ENCODE measurements around the gene SRGAP3.
A peak's percentile ranks its signal among the peaks of the same experiment; 100 is the strongest.

Gene SRGAP3

DNA sequence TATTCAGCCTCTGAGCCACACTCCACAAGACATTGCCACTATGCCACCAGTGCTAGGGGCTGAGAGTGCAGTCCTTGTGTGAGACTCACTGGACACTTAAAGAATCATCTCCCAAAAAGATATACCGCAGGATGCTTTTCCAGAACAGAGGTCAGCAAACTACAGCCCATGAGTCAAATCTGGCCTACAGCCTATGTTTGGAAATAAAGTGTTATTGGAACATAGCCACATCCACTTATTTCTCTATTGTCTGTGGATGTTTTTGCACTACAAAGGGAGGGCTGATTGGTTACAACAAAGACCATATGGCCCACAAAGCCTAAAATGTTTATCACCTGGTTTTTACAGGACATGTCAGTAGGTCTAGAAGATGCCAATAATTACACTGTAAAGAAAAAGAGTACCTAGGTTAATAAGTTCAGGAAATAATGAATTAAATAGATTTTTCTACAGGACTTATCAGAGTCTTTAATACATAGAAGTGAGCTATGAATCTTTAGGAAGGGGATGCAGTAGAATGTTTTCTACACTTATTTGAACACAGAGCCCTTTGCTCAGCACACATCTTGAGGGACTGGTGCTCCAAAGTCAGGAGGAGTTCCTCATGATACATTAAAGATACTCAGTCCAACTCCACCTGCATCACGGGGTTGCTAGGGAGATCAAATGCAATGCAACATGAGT is 26.3 kb downstream of the SRGAP3 start:
- TF ChIP-seq TAF1 (IDR thresholded peaks at IDR 0.05; ENCODE audit: borderline replicate concordance, low read depth, low read length) (no peak), POLR2AphosphoS5 (IDR thresholded peaks at IDR 0.05; ENCODE audit: low read depth, low read length) (no peak), POLR2A (IDR thresholded peaks at IDR 0.05; ENCODE audit: low read depth, low read length) (no peak)
- DNase-seq (ENCODE audit: insufficient read length) (no peak), FAIRE-seq (no peak)

DNA sequence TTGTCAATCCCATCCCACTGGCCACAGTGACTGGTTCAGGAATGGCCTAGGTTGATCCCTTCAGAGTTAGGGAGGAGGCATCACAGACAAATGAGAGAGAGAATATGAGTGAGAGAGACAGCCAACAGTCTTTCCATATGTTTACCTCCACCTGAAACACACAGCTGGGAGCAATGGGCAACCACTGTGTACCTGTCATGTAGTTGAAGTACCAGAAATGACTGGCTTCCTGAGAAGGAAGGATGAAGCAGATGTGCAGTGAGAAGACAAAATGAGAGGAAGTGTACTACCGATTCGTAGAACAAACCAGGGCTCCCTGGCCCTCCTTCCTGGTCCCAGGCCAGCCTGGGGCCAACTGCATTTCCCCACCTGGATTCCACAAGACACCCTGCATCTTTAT is 27.4 kb downstream of the SRGAP3 start:
- peak; percentile 66 for FAIRE-seq
- TF ChIP-seq POLR2A (IDR thresholded peaks at IDR 0.05; ENCODE audit: low read depth, low read length) (no peak), TAF1 (IDR thresholded peaks at IDR 0.05; ENCODE audit: borderline replicate concordance, low read depth, low read length) (no peak), POLR2AphosphoS5 (IDR thresholded peaks at IDR 0.05; ENCODE audit: low read depth, low read length) (no peak)
- DNase-seq (ENCODE audit: insufficient read length): no peak

DNA sequence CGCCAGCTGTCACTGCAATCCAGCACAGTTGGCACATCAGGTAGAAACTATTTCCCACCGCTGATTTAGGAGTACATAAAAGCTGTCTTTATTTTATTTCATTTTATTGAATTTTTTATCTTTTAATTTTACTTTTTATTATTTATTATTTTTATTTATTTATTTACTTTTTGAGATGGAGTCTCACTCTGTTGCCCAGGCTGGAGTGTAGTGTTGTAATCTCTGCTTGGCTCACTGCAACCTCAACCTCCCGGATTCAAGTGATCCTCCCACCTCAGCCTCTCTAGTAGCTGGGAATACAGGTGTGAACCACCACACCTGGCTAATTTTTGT is 31.0 kb downstream of the SRGAP3 start:
- TF ChIP-seq POLR2A (IDR thresholded peaks at IDR 0.05; ENCODE audit: low read depth, low read length) (no peak), TAF1 (IDR thresholded peaks at IDR 0.05; ENCODE audit: borderline replicate concordance, low read depth, low read length) (no peak), POLR2AphosphoS5 (IDR thresholded peaks at IDR 0.05; ENCODE audit: low read depth, low read length) (no peak)
- DNase-seq (ENCODE audit: insufficient read length) (no peak), FAIRE-seq (no peak)

DNA sequence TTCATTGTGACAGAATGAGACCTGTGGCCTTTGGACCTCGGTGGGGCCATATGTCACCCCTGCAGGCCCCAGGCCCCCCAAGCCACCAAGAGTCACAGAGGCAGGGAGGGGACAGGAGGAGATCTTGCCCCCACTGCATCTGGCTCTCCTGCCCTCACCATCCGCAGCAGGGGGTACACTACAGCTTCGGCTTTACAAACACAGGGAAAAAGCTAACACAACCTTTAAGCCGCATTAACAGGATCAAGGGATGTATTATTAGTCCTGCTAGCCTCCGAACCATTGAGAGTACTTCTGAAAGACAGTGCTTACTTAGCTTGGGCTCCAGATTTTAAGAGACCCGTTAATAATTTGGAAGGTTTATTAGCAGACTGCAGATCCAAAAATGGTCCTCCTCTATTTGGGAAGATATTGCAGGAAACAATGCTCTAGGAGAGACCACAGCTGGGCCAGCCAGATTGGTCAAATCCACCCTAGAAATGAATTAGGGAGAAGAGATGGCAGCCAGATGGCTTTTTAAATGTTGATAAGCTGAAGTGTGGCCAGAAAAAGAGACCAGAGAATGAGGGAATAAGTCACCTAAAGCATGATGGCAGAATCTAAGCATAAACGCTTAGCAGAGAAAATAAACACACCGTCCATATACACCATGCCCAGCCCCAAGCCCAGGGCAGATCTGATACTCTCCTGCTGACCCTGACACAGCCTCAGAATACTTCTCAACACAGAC is 31.5 kb downstream of the SRGAP3 start:
- FAIRE-seq (no peak), DNase-seq (ENCODE audit: insufficient read length) (no peak)
- TF ChIP-seq POLR2AphosphoS5 (IDR thresholded peaks at IDR 0.05; ENCODE audit: low read depth, low read length) (no peak), TAF1 (IDR thresholded peaks at IDR 0.05; ENCODE audit: borderline replicate concordance, low read depth, low read length) (no peak), POLR2A (IDR thresholded peaks at IDR 0.05; ENCODE audit: low read depth, low read length) (no peak)

DNA sequence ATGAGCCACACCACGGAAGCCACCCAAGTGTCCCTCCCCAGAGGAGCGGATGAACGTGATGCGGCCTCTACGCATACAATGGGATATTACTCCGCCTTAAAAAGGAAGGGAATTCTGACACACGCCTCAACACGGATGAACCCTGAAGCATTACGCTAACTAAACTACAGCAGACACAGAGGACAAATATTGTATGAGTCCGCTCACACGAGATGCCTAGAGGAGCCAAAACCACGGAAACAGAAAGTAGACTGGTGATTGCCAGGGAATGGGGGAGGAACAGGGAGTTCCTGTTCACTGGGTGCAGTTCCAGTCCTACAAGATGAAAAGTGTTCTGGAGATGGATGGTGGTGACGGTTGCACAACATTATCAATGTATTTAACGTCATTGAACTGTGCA is 32.7 kb downstream of the SRGAP3 start:
- TF ChIP-seq POLR2AphosphoS5 (IDR thresholded peaks at IDR 0.05; ENCODE audit: low read depth, low read length) (no peak), TAF1 (IDR thresholded peaks at IDR 0.05; ENCODE audit: borderline replicate concordance, low read depth, low read length) (no peak), POLR2A (IDR thresholded peaks at IDR 0.05; ENCODE audit: low read depth, low read length) (no peak)
- FAIRE-seq: no peak
- DNase-seq (ENCODE audit: insufficient read length): no peak

DNA sequence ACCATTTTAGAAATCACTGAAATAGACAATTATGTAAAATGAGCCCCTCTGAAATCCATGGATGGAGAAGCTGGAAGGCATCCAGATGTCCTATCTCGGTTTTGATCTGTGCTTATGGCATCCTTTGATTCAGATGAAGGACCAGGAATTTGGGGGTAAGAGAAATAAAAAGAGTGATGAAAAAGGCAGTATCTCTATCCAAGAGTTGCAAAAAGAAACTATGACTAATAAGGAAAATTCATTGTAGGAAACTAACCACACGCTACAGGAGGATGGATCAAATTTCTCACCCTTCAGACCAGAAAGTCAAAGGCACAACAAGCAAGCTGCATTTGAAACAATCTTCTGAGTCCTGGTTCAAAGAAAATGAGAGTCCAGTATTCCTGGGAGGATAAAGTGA is 34.8 kb downstream of the SRGAP3 start:
- no peak for DNase-seq (ENCODE audit: insufficient read length)
- TF ChIP-seq TAF1 (IDR thresholded peaks at IDR 0.05; ENCODE audit: borderline replicate concordance, low read depth, low read length): no peak
- no peak for TF ChIP-seq POLR2AphosphoS5 (IDR thresholded peaks at IDR 0.05; ENCODE audit: low read depth, low read length)
- no peak for TF ChIP-seq POLR2A (IDR thresholded peaks at IDR 0.05; ENCODE audit: low read depth, low read length)
- FAIRE-seq: no peak

DNA sequence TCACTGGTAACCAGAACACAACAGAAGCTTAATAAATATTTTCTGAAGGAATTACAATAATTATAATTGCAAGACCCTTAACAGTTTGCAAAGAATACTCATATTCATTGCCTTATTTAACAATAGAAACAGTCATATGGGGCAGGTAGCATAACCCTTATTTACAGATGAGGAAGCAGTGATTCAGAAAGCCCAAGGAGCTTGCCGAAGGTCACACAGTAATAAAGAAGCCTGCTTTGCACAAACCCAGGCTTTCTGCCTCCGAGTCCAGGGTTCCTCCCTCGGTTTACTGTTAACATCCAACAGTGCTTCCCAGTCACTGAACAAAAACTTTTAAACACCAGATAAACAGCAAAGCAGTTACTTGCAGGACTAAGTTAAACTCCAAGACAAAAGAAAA is 35.3 kb downstream of the SRGAP3 start:
- no peak for FAIRE-seq
- TF ChIP-seq POLR2AphosphoS5 (IDR thresholded peaks at IDR 0.05; ENCODE audit: low read depth, low read length) (no peak), TAF1 (IDR thresholded peaks at IDR 0.05; ENCODE audit: borderline replicate concordance, low read depth, low read length) (no peak), POLR2A (IDR thresholded peaks at IDR 0.05; ENCODE audit: low read depth, low read length) (no peak)
- DNase-seq (ENCODE audit: insufficient read length): no peak

DNA sequence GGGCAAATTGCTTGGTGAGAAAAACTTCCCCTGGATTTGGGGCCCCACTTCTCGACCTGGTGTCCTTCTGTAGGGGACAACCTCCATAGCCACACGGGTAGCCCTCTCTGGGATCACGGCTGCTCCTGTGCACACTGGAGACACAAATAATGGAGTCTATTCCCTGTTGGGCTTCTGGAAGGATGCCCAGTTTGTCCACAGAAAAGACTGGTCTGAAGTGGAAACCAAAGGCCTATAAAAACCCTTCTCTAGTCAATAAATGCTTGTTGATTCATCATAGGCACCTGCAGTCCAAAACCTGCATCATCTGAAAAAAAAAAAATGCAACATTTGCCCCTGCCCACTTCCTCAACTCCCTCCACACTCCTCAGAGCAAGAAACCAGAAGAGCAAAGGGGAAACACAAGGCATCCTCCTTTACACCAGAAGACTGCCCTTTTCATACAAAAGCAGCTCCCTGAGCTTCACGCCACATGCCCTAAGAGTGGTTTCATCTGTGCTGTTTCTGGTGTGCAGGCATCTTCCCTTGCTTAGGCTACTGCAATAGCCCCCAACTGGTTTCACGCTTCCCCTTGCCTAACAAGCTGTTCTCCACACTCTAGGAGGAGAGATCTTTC is 36.3 kb downstream of the SRGAP3 start:
- TF ChIP-seq POLR2AphosphoS5 (IDR thresholded peaks at IDR 0.05; ENCODE audit: low read depth, low read length) (no peak), TAF1 (IDR thresholded peaks at IDR 0.05; ENCODE audit: borderline replicate concordance, low read depth, low read length) (no peak), POLR2A (IDR thresholded peaks at IDR 0.05; ENCODE audit: low read depth, low read length) (no peak)
- FAIRE-seq (no peak), DNase-seq (ENCODE audit: insufficient read length) (no peak)

DNA sequence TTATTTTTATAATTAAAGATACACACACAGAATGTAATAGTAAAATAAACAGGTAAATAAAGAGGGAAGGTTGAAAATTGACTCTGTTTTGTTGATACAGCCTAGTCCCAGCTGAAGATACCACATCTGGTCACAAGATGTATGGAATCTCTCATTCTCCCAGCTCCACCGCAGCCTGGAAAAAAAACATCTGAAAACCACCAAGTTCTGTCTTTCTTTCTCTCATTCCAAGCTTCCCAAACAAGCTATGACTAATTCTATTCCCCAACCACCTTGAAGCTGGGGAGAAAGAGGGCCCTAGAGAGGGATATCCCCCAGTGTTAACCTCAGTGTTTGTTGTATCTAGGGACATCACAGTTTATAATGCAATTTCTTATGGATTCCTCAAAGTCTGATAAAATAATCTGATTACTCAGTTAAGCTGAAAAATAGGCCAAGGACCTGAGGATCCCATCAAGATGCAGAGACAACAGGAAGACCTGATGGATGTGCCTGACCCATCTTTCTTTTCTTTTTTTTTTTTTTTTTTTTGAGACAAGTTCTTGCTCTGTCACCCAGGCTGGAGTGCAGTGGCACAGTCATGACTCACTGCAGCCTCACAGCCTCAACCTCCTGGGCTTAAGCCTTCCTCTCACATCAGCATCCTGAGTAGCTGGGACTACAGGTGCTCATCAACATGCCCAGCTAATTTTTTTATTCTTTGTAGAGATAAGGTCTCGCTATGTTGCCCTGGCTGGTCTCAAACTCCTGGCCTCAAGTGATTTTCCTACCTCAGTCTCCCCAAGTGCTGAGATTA is 38.1 kb downstream of the SRGAP3 start:
- FAIRE-seq: no peak
- no peak for TF ChIP-seq POLR2A (IDR thresholded peaks at IDR 0.05; ENCODE audit: low read depth, low read length)
- TF ChIP-seq POLR2AphosphoS5 (IDR thresholded peaks at IDR 0.05; ENCODE audit: low read depth, low read length): no peak
- TF ChIP-seq TAF1 (IDR thresholded peaks at IDR 0.05; ENCODE audit: borderline replicate concordance, low read depth, low read length): no peak
- no peak for DNase-seq (ENCODE audit: insufficient read length)

DNA sequence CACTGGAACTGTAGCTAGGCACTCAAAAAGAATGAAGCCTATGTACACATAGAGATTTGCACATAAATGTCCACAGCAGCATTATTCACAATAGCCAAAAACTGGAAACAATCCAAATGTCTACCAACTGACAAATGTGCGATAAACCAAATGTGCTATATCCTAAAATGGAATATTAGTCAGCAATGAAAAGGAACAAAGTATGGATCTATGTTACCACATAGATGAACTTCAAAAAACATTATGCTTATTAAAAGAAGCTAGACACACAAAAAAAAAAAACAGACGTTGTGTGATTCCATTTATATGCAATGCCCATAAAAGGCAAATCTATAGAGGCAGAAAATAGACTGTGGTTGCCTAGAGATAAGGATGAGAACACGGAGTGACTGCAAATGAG is 39.7 kb downstream of the SRGAP3 start:
- DNase-seq (ENCODE audit: insufficient read length) (no peak), FAIRE-seq (no peak)
- TF ChIP-seq POLR2AphosphoS5 (IDR thresholded peaks at IDR 0.05; ENCODE audit: low read depth, low read length) (no peak), TAF1 (IDR thresholded peaks at IDR 0.05; ENCODE audit: borderline replicate concordance, low read depth, low read length) (no peak), POLR2A (IDR thresholded peaks at IDR 0.05; ENCODE audit: low read depth, low read length) (no peak)

DNA sequence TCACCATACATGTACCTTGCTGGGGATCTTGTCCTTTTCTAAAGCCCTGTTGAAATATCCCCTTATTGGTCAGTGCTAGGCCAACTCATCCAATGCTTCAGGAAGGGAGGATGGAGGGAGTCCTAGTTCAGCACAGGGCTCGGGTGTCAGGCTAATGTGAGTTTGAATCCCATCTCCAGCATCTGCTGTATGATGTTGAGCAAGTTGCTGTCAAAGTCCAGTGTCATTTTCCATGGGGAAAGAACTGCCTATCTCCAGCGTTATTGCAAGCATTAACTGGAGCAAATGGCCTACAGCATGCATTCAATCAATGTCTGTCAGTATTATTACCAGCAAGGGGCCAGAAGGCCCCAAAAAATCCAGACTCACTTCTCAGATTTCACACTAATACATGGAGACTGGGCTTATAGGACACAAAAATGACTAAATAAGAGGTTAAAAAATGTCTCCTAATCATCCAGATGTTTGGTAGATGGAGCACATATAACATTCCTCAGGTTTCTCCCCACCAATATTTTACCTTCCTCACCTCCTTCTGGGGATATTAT is 40.8 kb downstream of the SRGAP3 start:
- TF ChIP-seq TAF1 (IDR thresholded peaks at IDR 0.05; ENCODE audit: borderline replicate concordance, low read depth, low read length) (no peak), POLR2AphosphoS5 (IDR thresholded peaks at IDR 0.05; ENCODE audit: low read depth, low read length) (no peak), POLR2A (IDR thresholded peaks at IDR 0.05; ENCODE audit: low read depth, low read length) (no peak)
- DNase-seq (ENCODE audit: insufficient read length) (no peak), FAIRE-seq (no peak)
